A673 (cell line): Measurements from ENCODE around the gene GPR137.

ENCODE experiments used
- EZH2 ChIP-seq: fragments of 200-600 bp; sonication (generic); IDR thresholded peaks from 2 replicates; pipeline ENCODE4 v1.6.1; 2017; ENCODE audit warnings: borderline replicate concordance, low read depth, mild to moderate bottlenecking, mixed read lengths, antibody characterized with exemption, low read length; ENCODE audit not compliant: poor library complexity, severe bottlenecking
- TF ChIP-seq, protein P1 (sequence below): fragments of 300-800, 200-600 bp; sonication (generic); conservative IDR thresholded peaks from 2 replicates; pipeline ENCODE4 v1.5.1; 2017; ENCODE audit warnings: low read depth, mild to moderate bottlenecking, antibody characterized with exemption, low read length, moderate library complexity, mixed read lengths

DNA sequence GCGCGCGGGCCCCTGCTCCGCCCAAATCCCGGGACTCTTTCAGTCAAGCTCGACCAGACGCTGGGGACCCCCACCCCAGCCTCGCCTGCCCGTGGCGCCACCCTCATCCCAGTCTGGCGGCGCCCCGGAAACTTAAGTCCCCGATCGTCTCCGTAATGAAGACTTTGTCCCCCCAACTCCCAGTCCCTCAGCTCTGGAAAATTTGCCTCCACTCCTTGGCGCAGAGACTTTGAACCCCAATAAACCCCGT, 34.0 kb upstream of the GPR137 start:
- TF ChIP-seq, protein P1, sequence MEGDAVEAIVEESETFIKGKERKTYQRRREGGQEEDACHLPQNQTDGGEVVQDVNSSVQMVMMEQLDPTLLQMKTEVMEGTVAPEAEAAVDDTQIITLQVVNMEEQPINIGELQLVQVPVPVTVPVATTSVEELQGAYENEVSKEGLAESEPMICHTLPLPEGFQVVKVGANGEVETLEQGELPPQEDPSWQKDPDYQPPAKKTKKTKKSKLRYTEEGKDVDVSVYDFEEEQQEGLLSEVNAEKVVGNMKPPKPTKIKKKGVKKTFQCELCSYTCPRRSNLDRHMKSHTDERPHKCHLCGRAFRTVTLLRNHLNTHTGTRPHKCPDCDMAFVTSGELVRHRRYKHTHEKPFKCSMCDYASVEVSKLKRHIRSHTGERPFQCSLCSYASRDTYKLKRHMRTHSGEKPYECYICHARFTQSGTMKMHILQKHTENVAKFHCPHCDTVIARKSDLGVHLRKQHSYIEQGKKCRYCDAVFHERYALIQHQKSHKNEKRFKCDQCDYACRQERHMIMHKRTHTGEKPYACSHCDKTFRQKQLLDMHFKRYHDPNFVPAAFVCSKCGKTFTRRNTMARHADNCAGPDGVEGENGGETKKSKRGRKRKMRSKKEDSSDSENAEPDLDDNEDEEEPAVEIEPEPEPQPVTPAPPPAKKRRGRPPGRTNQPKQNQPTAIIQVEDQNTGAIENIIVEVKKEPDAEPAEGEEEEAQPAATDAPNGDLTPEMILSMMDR = no peak
- TF ChIP-seq EZH2 = no peak
